ENCODE data around the gene CHTOP.
A peak's percentile ranks its signal among the peaks of the same experiment; 100 is the strongest.
"Not testable (repeated sequence)": the region's sequence is repeated elsewhere in the genome, so short reads cannot be mapped to it uniquely, and the experiment has no call there.

Gene CHTOP

GRCh38 chr1:153658400-153659174, 24.7 kb downstream of the CHTOP start, which contains the start of gene SNAPIN:
Gene SNAPIN (plus strand): TSS chr1:153658703. CDS start chr1:153658744, 41 bp downstream.
- DNase-seq, result peak; percentile 47 to 96 (median 85)

DNA sequence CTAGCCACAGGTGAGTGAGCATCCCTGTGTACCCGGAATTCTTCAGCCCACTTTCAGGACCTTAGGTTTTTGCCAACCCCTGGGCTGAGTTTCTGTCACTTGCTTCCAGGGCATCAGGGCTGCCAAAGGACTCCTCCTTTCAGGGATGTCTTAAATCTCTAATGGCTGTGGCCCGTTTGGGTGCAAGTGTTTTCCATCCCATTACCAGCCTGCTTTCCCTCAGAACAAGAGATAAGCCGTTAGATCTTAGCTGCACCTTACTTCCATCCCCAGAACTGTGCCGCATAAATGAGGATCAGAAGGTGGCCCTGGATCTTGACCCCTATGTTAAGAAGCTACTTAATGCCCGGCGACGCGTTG, 25.3 kb downstream of the CHTOP start:
- DNase-seq, result no peak

DNA sequence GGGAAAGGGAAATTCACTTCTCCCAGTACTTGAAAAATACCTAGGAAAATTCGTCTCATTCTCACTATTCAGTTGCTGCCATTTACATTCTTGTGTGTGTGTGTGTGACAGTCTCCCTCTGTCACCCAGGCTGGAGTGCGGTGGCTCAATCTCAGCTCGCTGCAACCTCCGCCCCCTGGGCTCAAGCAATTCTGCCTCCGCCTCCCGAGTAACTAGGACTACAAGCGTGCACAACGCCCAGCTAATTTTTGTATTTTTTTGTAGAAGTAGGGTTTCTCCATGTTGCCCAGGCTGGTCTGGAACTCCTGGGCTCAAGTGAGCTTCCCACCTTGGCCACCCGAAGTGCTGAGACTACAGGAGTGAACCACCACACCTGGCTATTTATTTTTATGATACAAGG, 25.8 kb downstream of the CHTOP start:
- DNase-seq, result no peak

DNA sequence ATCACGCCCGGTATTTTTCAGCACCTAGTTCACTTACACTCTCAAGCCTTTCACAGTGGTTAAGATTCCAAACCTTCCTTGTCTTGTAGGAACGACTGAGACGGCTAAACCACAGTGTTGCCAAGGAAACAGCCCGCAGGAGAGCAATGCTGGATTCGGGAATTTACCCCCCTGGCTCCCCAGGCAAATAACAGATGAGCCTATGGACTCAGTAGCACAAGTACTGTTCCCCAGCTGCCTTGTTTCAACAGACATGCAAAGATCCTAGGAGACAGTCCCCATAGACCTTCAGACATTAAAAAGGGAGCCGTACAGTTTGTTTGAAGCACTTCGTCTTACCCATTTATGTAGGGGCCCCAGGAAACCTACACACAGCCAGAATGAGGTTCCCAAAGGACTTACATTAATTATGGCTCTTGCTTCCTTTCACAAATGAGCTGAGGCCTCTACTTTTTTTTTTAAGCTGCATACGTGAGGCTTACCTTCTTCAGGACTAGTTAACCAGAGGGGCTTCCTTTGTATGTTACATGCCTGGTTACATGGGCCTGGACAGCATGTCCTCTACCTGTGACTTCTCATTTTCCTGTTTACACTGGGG, 27.3 kb downstream of the CHTOP start:
- DNase-seq, result no peak

DNA sequence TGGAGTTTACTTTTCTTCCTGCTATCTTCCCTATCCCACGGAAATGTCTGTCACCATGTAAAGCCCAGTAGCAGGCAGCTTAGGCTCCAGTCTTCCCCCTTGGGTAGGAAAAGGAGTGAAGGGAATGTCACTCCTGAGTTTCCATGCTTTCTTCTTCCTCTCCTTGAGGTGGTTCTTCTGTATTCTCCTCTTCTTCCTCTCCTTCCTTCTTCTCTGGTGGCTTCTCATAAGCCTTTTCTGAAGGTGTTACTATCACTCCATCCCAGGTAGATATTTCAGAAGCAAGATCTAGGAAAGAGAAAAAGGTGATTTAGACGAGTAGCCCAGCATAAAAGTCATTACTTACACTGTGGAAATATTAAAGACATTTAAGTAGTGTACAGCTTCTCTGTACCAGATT, 28.4 kb downstream of the CHTOP start:
- no peak for DNase-seq

DNA sequence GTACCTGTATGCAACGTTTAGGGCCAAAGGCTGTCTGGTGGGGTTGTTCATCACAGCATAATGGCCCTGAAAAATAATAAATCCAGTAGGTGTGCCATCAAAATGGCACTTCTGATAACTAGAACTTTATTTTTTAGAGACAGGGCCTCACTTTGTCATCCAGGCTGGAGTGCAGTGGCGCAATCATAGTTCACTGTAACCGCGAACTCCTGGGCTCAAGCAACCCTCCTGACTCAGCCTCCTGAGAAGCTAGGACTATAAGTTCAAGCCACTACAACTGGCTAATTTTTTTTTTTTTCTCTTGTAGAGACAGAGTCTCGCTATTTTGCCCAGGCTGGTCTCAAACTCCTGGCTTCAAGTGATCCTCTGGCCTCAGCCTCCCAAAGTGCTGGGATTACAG, 29.3 kb downstream of the CHTOP start:
- DNase-seq, result no peak

- DNase-seq, result no peak
These were observed 33.6 kb downstream of the CHTOP start for GRCh38 chr1:153667439-153667838.

- not testable (repeated sequence) for DNase-seq
These were observed 34.8 kb downstream of the CHTOP start for GRCh38 chr1:153668672-153669071.

DNA sequence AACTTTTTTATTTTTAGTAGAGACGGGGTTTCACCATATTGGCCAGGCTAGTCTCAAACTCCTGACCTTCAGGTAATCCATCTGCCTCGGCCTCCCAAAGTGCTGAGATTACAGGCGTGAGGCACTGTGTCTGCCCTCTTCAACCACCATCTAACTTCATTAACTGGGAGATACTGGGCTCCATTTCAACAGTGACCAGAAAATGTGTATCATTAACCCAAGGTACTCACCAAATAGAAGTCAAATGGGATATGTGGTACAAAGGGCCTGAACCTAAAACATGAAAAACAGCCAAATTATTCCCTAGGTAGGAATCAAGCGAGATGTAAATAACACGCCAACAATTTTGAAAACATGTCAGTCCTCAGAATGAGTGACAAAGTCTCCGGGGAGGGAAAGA, 35.7 kb downstream of the CHTOP start:
- no peak for DNase-seq

DNA sequence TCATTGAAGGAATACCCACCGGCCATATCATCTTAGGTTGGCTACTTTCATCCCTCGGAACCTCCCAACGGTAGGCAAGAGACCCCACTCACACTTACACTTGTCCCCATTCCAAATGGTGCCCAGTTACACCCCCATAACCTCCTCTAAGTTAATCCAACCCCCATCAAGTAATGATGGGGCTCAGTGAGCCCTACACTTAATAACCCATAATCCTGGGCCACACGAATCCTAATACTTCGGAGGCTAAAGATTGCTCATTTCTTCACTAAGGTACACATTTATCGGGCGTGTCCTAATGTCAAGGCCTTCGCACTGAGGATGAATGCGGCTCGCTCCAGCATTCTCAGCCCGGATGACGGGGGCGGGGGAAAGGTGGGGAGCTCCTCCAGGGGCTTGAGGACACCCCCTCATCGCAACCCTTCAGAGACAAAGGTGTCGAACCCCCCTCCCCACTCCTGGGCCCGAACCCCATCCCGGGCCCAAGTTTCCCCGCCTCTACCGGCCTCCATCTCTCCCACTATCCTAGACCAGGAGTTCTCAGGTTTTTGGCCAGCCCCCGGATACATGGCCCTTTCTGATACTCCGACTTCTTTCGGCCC, 36.5 kb downstream of the CHTOP start:
- no peak for DNase-seq

DNA sequence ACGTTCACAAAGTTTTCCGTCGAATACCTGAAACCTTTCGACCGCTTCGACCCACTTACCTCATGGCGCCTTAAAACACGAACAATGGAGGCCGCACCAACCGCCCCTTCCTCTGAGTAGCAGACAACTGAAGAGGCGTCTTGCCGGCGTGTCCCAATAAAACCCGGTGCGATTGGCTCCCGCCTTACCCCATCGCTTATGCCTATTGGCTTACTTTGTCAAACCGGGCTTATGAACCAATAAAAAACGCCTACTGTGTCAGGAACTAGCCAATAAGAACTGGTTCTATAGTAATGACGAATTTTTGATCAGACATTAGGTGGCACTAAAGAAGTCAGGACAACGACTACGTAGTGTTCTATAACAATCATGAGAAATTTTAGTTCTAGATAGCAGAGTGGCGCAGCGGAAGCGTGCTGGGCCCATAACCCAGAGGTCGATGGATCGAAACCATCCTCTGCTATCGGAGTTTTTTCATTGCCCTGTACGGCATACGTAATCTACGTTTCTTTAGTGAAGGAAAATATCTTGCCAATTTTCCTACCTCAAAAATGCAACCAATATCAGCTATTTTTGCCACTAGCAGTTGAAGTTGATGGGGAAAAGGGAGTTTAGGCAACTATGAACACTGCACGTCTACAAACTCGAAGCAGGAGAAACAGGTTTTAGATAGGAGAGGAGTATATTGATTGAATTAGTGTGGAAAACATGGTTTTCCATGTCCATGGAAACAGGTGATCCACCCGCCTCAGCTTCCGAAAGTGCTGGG, 37.2 kb downstream of the CHTOP start, which contains the start of gene ILF2:
ILF2 (minus strand) TSS at position 135 of the 769 bp plus-strand sequence; CDS start at position 64, 71 bp downstream.
- DNase-seq, result peak; percentile 52 to 98 (median 91)

- peak in 8 of 56 donors; percentile 16 to 51 (median 20) for DNase-seq
These were observed 37.9 kb downstream of the CHTOP start for GRCh38 chr1:153671628-153672353.

DNA sequence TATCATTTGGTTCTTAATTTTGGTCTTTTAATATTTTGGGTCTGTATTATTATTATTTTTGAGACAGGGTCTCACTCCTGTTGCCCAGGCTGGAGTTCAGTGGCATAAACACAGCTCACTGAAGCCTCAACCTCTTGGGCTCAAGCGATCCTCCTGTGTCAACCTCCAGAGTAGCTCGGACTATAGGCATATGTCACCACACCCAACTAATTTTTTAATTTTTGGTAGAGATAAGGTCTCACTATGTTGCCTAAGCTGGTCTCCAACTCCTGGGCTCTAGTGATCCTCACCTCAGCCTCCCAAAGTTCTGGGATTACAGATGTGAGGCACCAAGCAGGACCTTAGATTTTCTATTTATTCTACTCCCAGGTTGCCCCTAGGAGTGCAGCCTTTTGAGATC, 39.6 kb downstream of the CHTOP start:
- no peak for DNase-seq

DNA sequence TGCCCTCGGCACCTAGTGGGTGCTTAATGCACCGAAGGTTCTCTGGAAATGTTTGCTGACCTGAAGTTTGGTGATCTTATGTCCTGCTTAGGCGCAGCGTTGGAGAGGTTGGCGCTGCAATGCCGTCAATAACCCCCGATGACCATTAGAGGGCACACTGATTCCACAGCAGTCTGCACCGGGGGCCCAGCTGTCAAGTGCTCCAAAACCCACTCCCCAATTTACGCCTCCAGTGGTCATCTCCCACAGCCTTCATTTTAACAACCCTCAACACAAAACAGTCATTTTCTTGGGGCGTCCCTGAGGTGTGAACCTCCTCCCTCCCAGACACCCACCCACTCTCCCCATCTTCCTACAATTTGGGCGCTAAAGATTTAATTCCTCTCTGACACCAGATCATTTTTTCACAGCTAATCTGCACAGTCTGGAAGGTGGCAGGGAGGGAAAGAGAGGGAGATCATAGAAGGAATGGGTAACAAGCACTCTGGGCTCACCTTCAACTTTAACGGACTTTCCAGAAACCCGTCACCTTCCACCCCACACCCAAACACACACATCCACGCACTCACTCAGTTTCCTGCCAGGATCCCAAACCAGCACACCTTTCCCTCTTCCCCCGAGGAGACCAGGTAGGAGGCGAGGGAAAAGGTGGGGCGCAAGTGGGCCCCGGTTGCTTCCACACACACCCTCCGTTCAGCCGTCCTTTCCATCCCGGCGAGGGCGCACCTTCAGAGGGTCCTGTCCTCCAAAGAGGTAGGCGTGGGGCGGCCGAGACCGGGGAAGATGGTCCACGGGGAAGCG, 44.1 kb downstream of the CHTOP start:
- DNase-seq, result peak in 23 of 56 donors; percentile 3 to 52 (median 16)

DNA sequence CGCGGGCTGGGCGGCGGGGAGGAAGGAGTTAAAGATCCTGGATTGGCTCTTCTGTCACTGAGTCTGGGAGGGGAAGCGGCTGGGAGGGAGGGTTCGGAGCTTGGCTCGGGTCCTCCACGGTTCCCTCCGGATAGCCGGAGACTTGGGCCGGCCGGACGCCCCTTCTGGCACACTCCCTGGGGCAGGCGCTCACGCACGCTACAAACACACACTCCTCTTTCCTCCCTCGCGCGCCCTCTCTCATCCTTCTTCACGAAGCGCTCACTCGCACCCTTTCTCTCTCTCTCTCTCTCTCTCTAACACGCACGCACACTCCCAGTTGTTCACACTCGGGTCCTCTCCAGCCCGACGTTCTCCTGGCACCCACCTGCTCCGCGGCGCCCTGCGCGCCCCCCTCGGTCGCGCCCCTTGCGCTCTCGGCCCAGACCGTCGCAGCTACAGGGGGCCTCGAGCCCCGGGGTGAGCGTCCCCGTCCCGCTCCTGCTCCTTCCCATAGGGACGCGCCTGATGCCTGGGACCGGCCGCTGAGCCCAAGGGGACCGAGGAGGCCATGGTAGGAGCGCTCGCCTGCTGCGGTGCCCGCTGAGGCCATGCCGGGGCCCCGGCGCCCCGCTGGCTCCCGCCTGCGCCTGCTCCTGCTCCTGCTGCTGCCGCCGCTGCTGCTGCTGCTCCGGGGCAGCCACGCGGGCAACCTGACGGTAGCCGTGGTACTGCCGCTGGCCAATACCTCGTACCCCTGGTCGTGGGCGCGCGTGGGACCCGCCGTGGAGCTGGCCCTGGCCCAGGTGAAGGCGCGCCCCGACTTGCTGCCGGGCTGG, 44.9 kb downstream of the CHTOP start, which contains the start of gene NPR1:
NPR1 (plus strand) TSS at position 170 of the 818 bp plus-strand sequence; CDS start at position 591, 421 bp downstream.
- DNase-seq, result no peak

GRCh38 chr1:153679337-153680119, 45.7 kb downstream of the CHTOP start:
- no peak for DNase-seq

GRCh38 chr1:153680120-153680403, 46.2 kb downstream of the CHTOP start:
- DNase-seq, result no peak

DNA sequence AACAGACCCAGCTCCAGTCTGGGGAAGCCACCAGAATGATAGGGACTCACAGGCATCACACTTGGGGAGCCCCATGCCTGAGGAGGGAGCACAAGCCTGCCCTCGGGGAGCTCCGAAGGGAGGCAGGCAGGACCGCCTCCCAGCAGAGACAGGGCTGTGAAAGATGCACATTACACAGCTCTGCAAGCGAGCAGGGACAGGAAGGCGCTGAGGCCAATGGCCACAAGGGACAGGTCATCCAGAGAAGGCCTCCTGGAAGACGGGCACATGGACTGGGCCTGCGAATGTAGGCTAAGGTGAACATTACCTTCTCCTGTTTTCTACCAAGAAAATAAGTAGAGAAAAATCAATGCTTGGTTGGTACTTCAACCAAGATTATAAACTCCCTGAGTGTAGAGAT, 48.9 kb downstream of the CHTOP start:
- no peak for DNase-seq
